Gastroesophageal sphincter (tissue), 4 donors: ENCODE results near the gene JOSD2. TPM values are rescaled to one million over a fixed set of nuclear protein-coding genes. Genes with fewer than 3 reads are reported as not detected.

Experiments
- ATAC-seq: fragments of 150-250 bp; one replicate; pipeline ENCODE4 v1.9.1; 2016; ENCODE audit warnings: mild to moderate bottlenecking, moderate library complexity
- H3K27ac ChIP-seq, 4 donors: fragments of 200-600 bp; sonication (generic) in 3 of 4; 1 replicate in 3 of 4; 2 replicates in 1 of 4; pipeline ENCODE4 v1.5.1; 2016 to 2019
- H3K27me3 ChIP-seq: fragments of 200-600 bp; sonication (generic); one replicate; pipeline ENCODE4 v1.5.1; 2019
- H3K36me3 ChIP-seq, 2 donors: fragments of 200-600 bp; sonication (generic); one replicate each; pipeline ENCODE4 v1.5.1; 2019; ENCODE audit warnings: control low read depth in 1 of 2
- H3K4me1 ChIP-seq, 3 donors: fragments of 200-600 bp; sonication (generic); 1 replicate in 2 of 3; 2 replicates in 1 of 3; pipeline ENCODE4 v1.5.1; 2016 to 2019; ENCODE audit warnings: control low read depth in 2 of 3
- H3K4me3 ChIP-seq, 2 donors: fragments of 200-600 bp; sonication (generic); one replicate each; pipeline ENCODE4 v1.5.1; 2019; ENCODE audit warnings: mild to moderate bottlenecking in 1 of 2, moderate library complexity in 1 of 2
- H3K9me3 ChIP-seq, 3 donors: fragments of 200-600 bp; sonication (generic); one replicate each; pipeline ENCODE4 v1.5.1; 2017 to 2019; ENCODE audit warnings: control low read depth in 2 of 3
- EP300 ChIP-seq: sonication (generic); formaldehyde crosslinking; IDR thresholded peaks from one replicate; pipeline ENCODE4 v1.6.1; 2017; ENCODE audit warnings: antibody characterized with exemption, mild to moderate bottlenecking
- POLR2A ChIP-seq, 2 donors: fragments of 450-650 bp; IDR thresholded peaks; one replicate each; pipeline ENCODE4 v1.6.1; 2017; ENCODE audit warnings: antibody characterized with exemption in 2 of 2, mild to moderate bottlenecking in 2 of 2, moderate library complexity in 1 of 2
- POLR2AphosphoS5 ChIP-seq: sonication (generic); formaldehyde crosslinking; IDR thresholded peaks from one replicate; pipeline ENCODE4 v1.6.1; 2017; ENCODE audit warnings: antibody characterized with exemption
- WGBS, 2 donors: methylation state at CpG; one replicate each; pipeline ENCODE4 v1.1.5; 2018; ENCODE audit warnings: low coverage in 1 of 2; 5-methylcytosine and 5-hydroxymethylcytosine counted together
- total RNA-seq, 4 donors: library from RNA; depleted of rRNA; stranded (reverse); fragments of >200 nt; gene quantifications; one replicate each; pipeline ENCODE4 v1.1.0, GENCODE V29; 2016
- TF ChIP-seq, protein P1 (sequence below), 4 experiments: fragments of 200-600 bp in 2 of 4; fragments of 450-650 bp in 2 of 4; sonication (generic) in 1 of 4; IDR thresholded peaks; one replicate each; pipeline ENCODE4 v1.5.1; 2017 to 2019; ENCODE audit warnings: antibody characterized with exemption in 4 of 4, mild to moderate bottlenecking in 2 of 4, moderate library complexity in 2 of 4

Gene JOSD2
- total RNA-seq, 4 donors from 2014 or later, result 16.1 to 39.8 (median 26.1) TPM

DNA sequence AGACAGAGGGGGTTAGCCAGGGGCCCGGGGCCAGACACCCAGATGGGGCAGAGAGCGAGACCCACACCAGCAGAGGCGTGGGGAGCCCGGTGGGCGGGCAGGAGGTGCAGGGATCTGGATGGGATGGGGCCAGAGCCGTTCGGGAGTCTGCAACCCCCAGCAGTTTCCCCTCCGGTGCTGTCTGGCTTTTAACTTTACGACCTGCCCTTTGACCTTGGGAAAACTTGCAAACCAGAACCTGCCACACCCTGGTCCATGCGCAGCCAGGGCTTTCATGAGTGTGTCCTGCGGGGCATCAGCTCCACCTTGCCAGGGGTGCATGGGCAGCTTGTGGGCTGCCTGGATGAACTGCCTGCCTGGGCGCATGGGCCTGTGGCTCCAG, 9.8 kb downstream of the JOSD2 start:
- Histone ChIP-seq H3K4me3 (no peak overlapping the region), H3K36me3 (peaks cover 0 to 10% of the 10 kb centered on the region in 2 donors), H3K4me1 (peaks cover 0 to 20% (median 0%) of the 10 kb centered on the region in 3 donors), H3K9me3 (no peaks in the 10 kb centered on the region), H3K27ac (no peak overlapping the region), H3K27me3 (no peaks in the 10 kb centered on the region)
- ATAC-seq, result no peak
- TF ChIP-seq EP300, result no peak
- TF ChIP-seq POLR2AphosphoS5, result no peak
- no peak for TF ChIP-seq POLR2A (IDR thresholded peaks at IDR 0.05)
- TF ChIP-seq, protein P1, sequence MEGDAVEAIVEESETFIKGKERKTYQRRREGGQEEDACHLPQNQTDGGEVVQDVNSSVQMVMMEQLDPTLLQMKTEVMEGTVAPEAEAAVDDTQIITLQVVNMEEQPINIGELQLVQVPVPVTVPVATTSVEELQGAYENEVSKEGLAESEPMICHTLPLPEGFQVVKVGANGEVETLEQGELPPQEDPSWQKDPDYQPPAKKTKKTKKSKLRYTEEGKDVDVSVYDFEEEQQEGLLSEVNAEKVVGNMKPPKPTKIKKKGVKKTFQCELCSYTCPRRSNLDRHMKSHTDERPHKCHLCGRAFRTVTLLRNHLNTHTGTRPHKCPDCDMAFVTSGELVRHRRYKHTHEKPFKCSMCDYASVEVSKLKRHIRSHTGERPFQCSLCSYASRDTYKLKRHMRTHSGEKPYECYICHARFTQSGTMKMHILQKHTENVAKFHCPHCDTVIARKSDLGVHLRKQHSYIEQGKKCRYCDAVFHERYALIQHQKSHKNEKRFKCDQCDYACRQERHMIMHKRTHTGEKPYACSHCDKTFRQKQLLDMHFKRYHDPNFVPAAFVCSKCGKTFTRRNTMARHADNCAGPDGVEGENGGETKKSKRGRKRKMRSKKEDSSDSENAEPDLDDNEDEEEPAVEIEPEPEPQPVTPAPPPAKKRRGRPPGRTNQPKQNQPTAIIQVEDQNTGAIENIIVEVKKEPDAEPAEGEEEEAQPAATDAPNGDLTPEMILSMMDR (IDR thresholded peaks at IDR 0.05), result no peak
- WGBS, 2 donors, result 56 to 60% methylated on average over 2 to 7 of the region's 12 CpGs

DNA sequence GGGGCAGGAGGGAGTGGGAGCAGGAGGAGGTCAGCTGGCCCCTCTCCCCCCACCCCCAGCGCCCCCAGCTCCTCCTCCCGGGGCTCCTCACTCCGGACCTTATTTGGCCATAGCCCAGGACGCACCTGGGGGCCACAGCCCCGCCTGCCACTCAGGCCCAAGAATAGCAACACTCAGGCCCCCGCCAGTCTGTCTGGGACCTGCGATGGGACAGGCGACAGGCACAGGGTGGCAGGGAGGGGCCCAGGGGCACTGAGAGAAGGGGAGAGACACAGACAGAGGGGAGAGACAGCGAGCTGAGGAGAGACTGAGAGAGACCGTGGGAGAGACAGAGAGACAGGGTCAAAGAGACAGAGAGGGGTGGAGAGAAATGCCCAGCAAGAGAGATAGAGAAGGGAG, 10.2 kb downstream of the JOSD2 start:
- Histone ChIP-seq H3K9me3 (no peaks in the 10 kb centered on the region), H3K4me3 (no peak overlapping the region), H3K36me3 (peaks cover 0 to 5% of the 10 kb centered on the region in 2 donors), H3K27ac (no peak overlapping the region), H3K4me1 (peaks cover 0 to 20% (median 0%) of the 10 kb centered on the region in 3 donors), H3K27me3 (no peaks in the 10 kb centered on the region)
- no peak for ATAC-seq
- TF ChIP-seq EP300, result no peak
- no peak for TF ChIP-seq POLR2AphosphoS5
- TF ChIP-seq POLR2A (IDR thresholded peaks at IDR 0.05), result no peak
- TF ChIP-seq, protein P1 (IDR thresholded peaks at IDR 0.05), result no peak
- WGBS, 2 donors, result 53 to 88% methylated on average over 2 of the region's 10 CpGs

DNA sequence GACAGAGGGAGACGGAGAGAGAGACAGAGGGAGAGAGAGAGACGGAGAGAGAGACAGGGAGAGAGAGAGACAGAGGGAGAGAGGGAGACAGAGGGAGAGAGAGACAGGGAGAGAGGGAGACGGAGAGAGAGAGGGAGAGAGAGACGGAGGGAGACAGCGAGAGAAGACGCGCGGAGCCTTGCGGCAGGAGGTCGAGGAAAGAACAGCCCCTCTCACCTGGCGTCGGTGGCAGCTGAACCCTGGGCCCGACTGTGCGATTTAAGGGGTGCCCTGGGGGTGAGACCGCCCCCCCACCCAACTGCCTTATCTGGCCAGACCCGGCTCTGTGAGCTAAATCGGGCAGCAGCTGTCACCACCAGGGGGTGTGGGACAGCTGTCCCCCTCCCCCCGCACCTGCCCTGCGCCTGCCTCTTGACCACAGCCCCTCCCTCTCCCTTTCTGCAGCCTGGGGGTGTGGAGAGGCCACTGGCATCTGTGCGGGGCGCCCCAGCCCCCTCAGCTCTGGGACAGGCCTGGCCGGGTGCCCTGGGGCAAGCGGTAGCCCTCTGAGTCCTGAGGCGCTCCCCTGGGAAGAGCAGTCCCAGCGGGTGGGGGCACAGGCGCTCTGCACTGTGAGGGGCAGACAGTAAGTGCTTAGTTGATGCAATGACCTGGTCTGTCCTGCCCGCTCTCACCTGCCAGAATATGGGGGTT, 10.8 kb downstream of the JOSD2 start:
- Histone ChIP-seq H3K27me3 (no peaks in the 10 kb centered on the region), H3K4me1 (peaks cover 0 to 20% (median 0%) of the 10 kb centered on the region in 3 donors), H3K9me3 (no peaks in the 10 kb centered on the region), H3K36me3 (no peaks in the 10 kb centered on the region), H3K4me3 (no peak overlapping the region), H3K27ac (no peak overlapping the region)
- no peak for ATAC-seq
- 23 to 26% methylated on average over 14 to 15 of the region's 27 CpGs for WGBS, 2 donors
- no peak for TF ChIP-seq POLR2A (IDR thresholded peaks at IDR 0.05)
- no peak for TF ChIP-seq POLR2AphosphoS5
- TF ChIP-seq, protein P1 (IDR thresholded peaks at IDR 0.05), result no peak
- TF ChIP-seq EP300, result no peak

DNA sequence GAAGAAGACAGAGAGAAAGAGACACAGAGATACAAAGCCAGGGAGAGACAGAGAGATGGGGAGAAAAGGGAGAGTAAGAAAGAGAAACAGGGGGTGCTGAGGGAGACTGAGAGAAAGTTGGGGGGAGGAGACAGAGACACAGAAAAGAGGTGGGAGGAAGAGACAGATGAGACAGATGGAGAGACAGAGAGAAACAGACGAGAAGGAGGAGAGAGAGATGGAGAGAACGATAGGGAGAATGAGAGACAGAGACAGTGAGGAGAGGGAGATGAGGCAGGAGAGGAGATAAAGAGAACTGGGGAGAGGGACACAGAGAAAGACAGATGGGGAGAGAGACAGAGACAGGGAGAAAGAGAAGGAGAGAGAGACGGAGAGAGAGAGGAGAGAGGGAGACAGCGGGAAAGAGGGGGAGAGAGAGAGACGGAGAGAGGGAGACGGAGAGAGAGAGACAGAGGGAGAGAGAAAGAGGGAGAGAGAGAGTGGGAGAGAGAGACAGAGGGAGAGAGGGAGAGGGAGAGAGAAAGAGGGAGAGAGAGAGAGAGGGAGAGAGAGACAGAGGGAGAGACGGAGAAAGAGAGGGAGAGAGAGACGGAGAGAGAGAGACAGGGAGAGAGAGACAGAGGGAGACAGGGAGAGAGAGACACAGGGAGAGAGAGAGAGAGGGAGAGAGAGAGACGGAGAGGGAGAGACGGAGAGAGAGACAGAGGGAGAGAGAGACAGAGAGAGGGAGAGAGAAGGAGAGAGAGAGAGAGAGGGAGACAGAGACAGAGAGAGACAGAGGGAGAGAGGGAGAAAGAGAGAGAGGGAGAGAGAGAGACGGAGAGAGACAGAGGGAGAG, 12.6 kb downstream of the JOSD2 start:
- ATAC-seq, result no peak
- no peak for TF ChIP-seq POLR2A (IDR thresholded peaks at IDR 0.05)
- no peak for TF ChIP-seq POLR2AphosphoS5
- TF ChIP-seq, protein P1 (IDR thresholded peaks at IDR 0.05), result no peak
- TF ChIP-seq EP300, result no peak
- Histone ChIP-seq H3K4me1 (peaks cover 0 to 20% (median 0%) of the 10 kb centered on the region in 3 donors), H3K36me3 (no peaks in the 10 kb centered on the region), H3K27me3 (no peaks in the 10 kb centered on the region), H3K9me3 (no peaks in the 10 kb centered on the region), H3K4me3 (no peak overlapping the region), H3K27ac (no peak overlapping the region)
- WGBS, 2 donors, result 72 to 76% methylated on average over 5 to 11 of the region's 11 CpGs
